HEK293 (cell line): Measurements from ENCODE around the gene MRPL21.

Source experiments
- CTCF ChIA-PET: fragments of 350-600 bp; formaldehyde crosslinking; extraction: SDS; loops from one replicate; lab custom pipeline; 2021; ENCODE audit warnings: antibody characterized with exemption; lab: Yijun Ruan, JAX
- POLR2A ChIA-PET: fragments of 300-600 bp; formaldehyde crosslinking; extraction: SDS; loops from one replicate; lab custom pipeline; 2020; ENCODE audit warnings: antibody characterized with exemption, inconsistent platforms; lab: Yijun Ruan, JAX
- H3K27ac ChIP-seq: fragments of 200-500 bp; sonication (Bioruptor generic); 2 replicates; pipeline ENCODE4 v1.5.1; 2014; ENCODE audit warnings: low read depth, low read length, control low read depth, inconsistent platforms; ENCODE audit errors: extremely low read depth
- H3K36me3 ChIP-seq, 2 experiments: fragments of 200-500 bp in 1 of 2; sonication (Bioruptor generic) in 1 of 2; 1 replicate in 1 of 2; 2 replicates in 1 of 2; pipeline ENCODE4 v1.5.1; 2014 to 2017; ENCODE audit warnings: inconsistent platforms in 2 of 2, low read length in 2 of 2; ENCODE audit not compliant: control insufficient read depth in 2 of 2, insufficient read depth in 1 of 2
- H3K4me1 ChIP-seq: fragments of 200-500 bp; sonication (Bioruptor generic); 2 replicates; pipeline ENCODE4 v1.5.1; 2014; ENCODE audit warnings: mild to moderate bottlenecking, low read length, inconsistent platforms; ENCODE audit not compliant: control insufficient read depth, insufficient read depth
- H3K4me3 ChIP-seq: 2 replicates; pipeline ENCODE4 v1.5.1; 2011; ENCODE audit warnings: low read depth, mild to moderate bottlenecking, control low read depth, low read length, moderate library complexity
- H3K9me3 ChIP-seq: fragments of 200-500 bp; sonication (Bioruptor generic); 2 replicates; pipeline ENCODE4 v1.5.1; 2014; ENCODE audit warnings: low read depth, low read length, inconsistent platforms; ENCODE audit not compliant: control insufficient read depth, insufficient read depth
- GLI4 ChIP-seq: fragments of 450-650 bp; formaldehyde crosslinking; IDR thresholded peaks from 2 replicates; pipeline ENCODE4 v1.5.1; 2016; ENCODE audit warnings: missing biosample characterization, missing genetic modification characterization
- HOXA7 ChIP-seq: sonication (generic); formaldehyde crosslinking; IDR thresholded peaks from 2 replicates; pipeline ENCODE4 v1.8.1; 2022; ENCODE audit warnings: missing genetic modification reagents, borderline replicate concordance
- KLF10 ChIP-seq: fragments of 450-650 bp; IDR thresholded peaks from 2 replicates; pipeline ENCODE4 v1.5.1; 2018; ENCODE audit warnings: missing biosample characterization, mild to moderate bottlenecking, missing genetic modification characterization
- MEIS1 ChIP-seq: sonication (generic); formaldehyde crosslinking; IDR thresholded peaks from 2 replicates; pipeline ENCODE4 v1.8.1; 2022; ENCODE audit warnings: missing genetic modification reagents, mild to moderate bottlenecking, borderline replicate concordance
- OSR2 ChIP-seq: fragments of 450-650 bp; formaldehyde crosslinking; IDR thresholded peaks from 2 replicates; pipeline ENCODE4 v1.5.1; 2016; ENCODE audit warnings: missing biosample characterization, missing genetic modification characterization
- ZNF157 ChIP-seq: fragments of 450-650 bp; formaldehyde crosslinking; IDR thresholded peaks from 2 replicates; pipeline ENCODE4 v1.5.1; 2016; ENCODE audit warnings: missing biosample characterization, missing genetic modification characterization
- ZNF16 ChIP-seq: fragments of 450-650 bp; formaldehyde crosslinking; IDR thresholded peaks from 2 replicates; pipeline ENCODE4 v1.5.1; 2016; ENCODE audit warnings: low read depth, missing biosample characterization, missing genetic modification characterization
- ZNF211 ChIP-seq: fragments of 450-650 bp; formaldehyde crosslinking; IDR thresholded peaks from 2 replicates; pipeline ENCODE4 v1.5.1; 2016; ENCODE audit warnings: low read depth, missing biosample characterization, missing genetic modification characterization
- ZNF24 ChIP-seq: fragments of 450-650 bp; formaldehyde crosslinking; IDR thresholded peaks from 2 replicates; pipeline ENCODE4 v1.5.1; 2016; ENCODE audit warnings: missing biosample characterization, missing genetic modification characterization
- ZNF311 ChIP-seq: fragments of 450-650 bp; formaldehyde crosslinking; IDR thresholded peaks from 2 replicates; pipeline ENCODE4 v1.5.1; 2017; ENCODE audit warnings: missing biosample characterization, missing genetic modification characterization, borderline replicate concordance
- ZNF354C ChIP-seq: fragments of 450-650 bp; formaldehyde crosslinking; IDR thresholded peaks from 2 replicates; pipeline ENCODE4 v1.5.1; 2016; ENCODE audit warnings: missing biosample characterization, missing genetic modification characterization, low read depth, borderline replicate concordance
- ZNF398 ChIP-seq: fragments of 450-650 bp; formaldehyde crosslinking; IDR thresholded peaks from 2 replicates; pipeline ENCODE4 v1.5.1; 2017; ENCODE audit warnings: missing biosample characterization, missing genetic modification characterization
- ZNF473 ChIP-seq: fragments of 450-650 bp; formaldehyde crosslinking; IDR thresholded peaks from 2 replicates; pipeline ENCODE4 v1.5.1; 2017; ENCODE audit warnings: missing biosample characterization, missing genetic modification characterization
- ZNF510 ChIP-seq: fragments of 450-650 bp; formaldehyde crosslinking; IDR thresholded peaks from 2 replicates; pipeline ENCODE4 v1.5.1; 2018; ENCODE audit warnings: mild to moderate bottlenecking, missing genetic modification characterization, missing biosample characterization; ENCODE audit not compliant: insufficient replicate concordance
- ZNF544 ChIP-seq: fragments of 450-650 bp; formaldehyde crosslinking; IDR thresholded peaks from 2 replicates; pipeline ENCODE4 v1.5.0; 2017; ENCODE audit warnings: missing biosample characterization, missing genetic modification characterization
- ZNF558 ChIP-seq: fragments of 450-650 bp; formaldehyde crosslinking; IDR thresholded peaks from 2 replicates; pipeline ENCODE4 v1.5.1; 2016; ENCODE audit warnings: missing biosample characterization, missing genetic modification characterization
- ZNF571 ChIP-seq: fragments of 450-650 bp; formaldehyde crosslinking; IDR thresholded peaks from 2 replicates; pipeline ENCODE4 v1.5.0; 2017; ENCODE audit warnings: missing biosample characterization, missing genetic modification characterization
- ZNF585B ChIP-seq: fragments of 450-650 bp; formaldehyde crosslinking; IDR thresholded peaks from 2 replicates; pipeline ENCODE4 v1.5.1; 2016; ENCODE audit warnings: missing biosample characterization, missing genetic modification characterization
- ZNF621 ChIP-seq: fragments of 450-650 bp; formaldehyde crosslinking; IDR thresholded peaks from 2 replicates; pipeline ENCODE4 v1.5.1; 2017; ENCODE audit warnings: missing biosample characterization, missing genetic modification characterization
- ZNF645 ChIP-seq: fragments of 450-650 bp; formaldehyde crosslinking; IDR thresholded peaks from 2 replicates; pipeline ENCODE4; 2016; ENCODE audit warnings: missing biosample characterization, missing genetic modification characterization
- ZNF654 ChIP-seq: fragments of 450-650 bp; formaldehyde crosslinking; IDR thresholded peaks from 2 replicates; pipeline ENCODE4 v1.5.1; 2016; ENCODE audit warnings: low read depth, missing biosample characterization, missing genetic modification characterization
- ZNF76 ChIP-seq: fragments of 450-650 bp; formaldehyde crosslinking; IDR thresholded peaks from 2 replicates; pipeline ENCODE4; 2016; ENCODE audit warnings: low read depth, missing biosample characterization, missing genetic modification characterization, borderline replicate concordance
- ZNF791 ChIP-seq: fragments of 450-650 bp; formaldehyde crosslinking; IDR thresholded peaks from 2 replicates; pipeline ENCODE4 v1.5.1; 2016; ENCODE audit warnings: missing biosample characterization, missing genetic modification characterization
- TF ChIP-seq, protein P1 (sequence below): fragments of 450-650 bp; formaldehyde crosslinking; IDR thresholded peaks from 2 replicates; pipeline ENCODE4 v1.5.1; 2017; ENCODE audit warnings: missing biosample characterization, missing genetic modification characterization
- TF ChIP-seq, protein P2 (sequence below): fragments of 450-650 bp; formaldehyde crosslinking; IDR thresholded peaks from 2 replicates; pipeline ENCODE4 v1.5.1; 2016; ENCODE audit warnings: missing biosample characterization, missing genetic modification characterization

The MRPL21 gene

DNA sequence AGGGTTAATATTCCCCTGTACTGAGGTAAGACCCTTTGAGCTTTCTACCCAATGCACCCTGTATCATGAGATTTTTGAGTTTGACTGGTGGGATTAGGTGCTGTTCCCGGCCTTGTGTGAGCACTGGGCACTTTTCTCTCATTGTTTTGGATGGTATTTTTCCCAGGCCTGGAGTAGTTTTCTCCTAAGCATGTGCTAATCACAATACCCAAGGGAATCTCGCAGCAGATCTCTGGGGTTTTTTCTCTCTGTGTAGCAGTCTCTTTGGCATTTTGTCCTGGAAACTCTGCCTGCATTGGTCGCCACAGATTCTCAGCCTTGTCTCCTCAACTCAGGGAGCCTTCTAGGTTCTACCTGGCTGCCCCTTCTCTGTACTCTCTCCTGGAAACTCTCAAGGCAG is 20.0 kb upstream of the MRPL21 start:
- no peaks in the 10 kb centered on the region for H3K9me3 ChIP-seq
- CTCF ChIA-PET: interaction anchor here (0.7 kb wide), 1 partner anchor 310 kb away, joined by 3 read pairs; no protein-coding TSS in a partner anchor
- TF ChIP-seq ZNF585B (tag by site-specific recombination): no peak
- no peak for TF ChIP-seq ZNF654 (tag by site-specific recombination)
- no peak for TF ChIP-seq ZNF211 (tag by site-specific recombination)
- no peak for TF ChIP-seq GLI4 (tag by site-specific recombination)
- no peak for TF ChIP-seq ZNF791 (tag by site-specific recombination)
- TF ChIP-seq OSR2 (tag by site-specific recombination): no peak
- no peak for TF ChIP-seq ZNF398
- TF ChIP-seq KLF10 (tag by site-specific recombination): no peak
- no peak for TF ChIP-seq ZNF544
- no peak for TF ChIP-seq ZNF24 (tag by site-specific recombination)
- no peak for TF ChIP-seq ZNF16 (tag by site-specific recombination)
- TF ChIP-seq ZNF157: no peak
- TF ChIP-seq, protein P1, sequence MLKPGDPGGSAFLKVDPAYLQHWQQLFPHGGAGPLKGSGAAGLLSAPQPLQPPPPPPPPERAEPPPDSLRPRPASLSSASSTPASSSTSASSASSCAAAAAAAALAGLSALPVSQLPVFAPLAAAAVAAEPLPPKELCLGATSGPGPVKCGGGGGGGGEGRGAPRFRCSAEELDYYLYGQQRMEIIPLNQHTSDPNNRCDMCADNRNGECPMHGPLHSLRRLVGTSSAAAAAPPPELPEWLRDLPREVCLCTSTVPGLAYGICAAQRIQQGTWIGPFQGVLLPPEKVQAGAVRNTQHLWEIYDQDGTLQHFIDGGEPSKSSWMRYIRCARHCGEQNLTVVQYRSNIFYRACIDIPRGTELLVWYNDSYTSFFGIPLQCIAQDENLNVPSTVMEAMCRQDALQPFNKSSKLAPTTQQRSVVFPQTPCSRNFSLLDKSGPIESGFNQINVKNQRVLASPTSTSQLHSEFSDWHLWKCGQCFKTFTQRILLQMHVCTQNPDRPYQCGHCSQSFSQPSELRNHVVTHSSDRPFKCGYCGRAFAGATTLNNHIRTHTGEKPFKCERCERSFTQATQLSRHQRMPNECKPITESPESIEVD (tag by site-specific recombination): no peak
- TF ChIP-seq ZNF510: no peak
- TF ChIP-seq ZNF473 (tag by site-specific recombination): no peak
- no peak for TF ChIP-seq ZNF76 (tag by site-specific recombination)
- TF ChIP-seq, protein P2, sequence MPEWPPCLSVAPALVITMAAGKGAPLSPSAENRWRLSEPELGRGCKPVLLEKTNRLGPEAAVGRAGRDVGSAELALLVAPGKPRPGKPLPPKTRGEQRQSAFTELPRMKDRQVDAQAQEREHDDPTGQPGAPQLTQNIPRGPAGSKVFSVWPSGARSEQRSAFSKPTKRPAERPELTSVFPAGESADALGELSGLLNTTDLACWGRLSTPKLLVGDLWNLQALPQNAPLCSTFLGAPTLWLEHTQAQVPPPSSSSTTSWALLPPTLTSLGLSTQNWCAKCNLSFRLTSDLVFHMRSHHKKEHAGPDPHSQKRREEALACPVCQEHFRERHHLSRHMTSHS (tag by site-specific recombination): no peak
- TF ChIP-seq ZNF645 (tag by site-specific recombination): no peak
- no peak for TF ChIP-seq HOXA7 (CRISPR knock-in tag)
- TF ChIP-seq, all 188 proteins: peak for 0
- Histone ChIP-seq H3K4me1 (no peaks in the 10 kb centered on the region), H3K36me3 (peaks cover 23 to 95% of the 10 kb centered on the region in 2 experiments), H3K4me3 (no peak overlapping the region), H3K27ac (no peak overlapping the region)
- POLR2A ChIA-PET: no interaction called here

GRCh38 chr11:68916439-68916838 is 12.8 kb upstream of the MRPL21 start:
- Histone ChIP-seq H3K4me3 (no peak overlapping the region), H3K4me1 (no peaks in the 10 kb centered on the region), H3K27ac (no peak overlapping the region), H3K9me3 (no peaks in the 10 kb centered on the region), H3K36me3 (peaks cover 18 to 87% of the 10 kb centered on the region in 2 experiments)
- TF ChIP-seq MEIS1 (no peak), ZNF311 (tag by site-specific recombination) (no peak), ZNF571 (tag by site-specific recombination) (no peak), ZNF354C (tag by site-specific recombination) (no peak), ZNF558 (tag by site-specific recombination) (no peak), ZNF211 (tag by site-specific recombination) (no peak), ZNF621 (tag by site-specific recombination) (no peak)
- ChIA-PET CTCF (no interaction called here), POLR2A (no interaction called here)
